GM10248 (cell line): ENCODE measurements around the gene GAL3ST1.

Source experiments
- CTCF ChIA-PET: fragments of 300-600 bp; sonication (Branson Sonifier 250); formaldehyde crosslinking; extraction: SDS; loops from one replicate; lab custom pipeline; 2021; ENCODE audit warnings: antibody characterized with exemption; lab: Yijun Ruan, JAX
- POLR2A ChIA-PET: fragments of 350-650 bp; sonication (Branson Sonifier 250); formaldehyde crosslinking; extraction: SDS; loops from one replicate; lab custom pipeline; 2020; ENCODE audit warnings: antibody characterized with exemption; lab: Yijun Ruan, JAX
- DNase-seq: peaks from one replicate; pipeline ENCODE4 v3.0.0; 2012; ENCODE audit errors: extremely low spot score
- CTCF ChIP-seq: IDR thresholded peaks from 2 replicates; pipeline ENCODE4 v1.5.1; 2012; ENCODE audit warnings: mild to moderate bottlenecking, low read depth; ENCODE audit errors: extremely low read depth, missing control alignments, control extremely low read depth

GAL3ST1 gene

GRCh38 chr22:30514252-30514651 is 60.2 kb downstream of the GAL3ST1 start:
- TF ChIP-seq CTCF, result no peak
- POLR2A ChIA-PET, result no interaction called here
- CTCF ChIA-PET, result no interaction called here
- no peak for DNase-seq

GRCh38 chr22:30513462-30513861 is 61.0 kb downstream of the GAL3ST1 start:
- ChIA-PET POLR2A (no interaction called here), CTCF (no interaction called here)
- no peak for DNase-seq
- no peak for TF ChIP-seq CTCF

DNA sequence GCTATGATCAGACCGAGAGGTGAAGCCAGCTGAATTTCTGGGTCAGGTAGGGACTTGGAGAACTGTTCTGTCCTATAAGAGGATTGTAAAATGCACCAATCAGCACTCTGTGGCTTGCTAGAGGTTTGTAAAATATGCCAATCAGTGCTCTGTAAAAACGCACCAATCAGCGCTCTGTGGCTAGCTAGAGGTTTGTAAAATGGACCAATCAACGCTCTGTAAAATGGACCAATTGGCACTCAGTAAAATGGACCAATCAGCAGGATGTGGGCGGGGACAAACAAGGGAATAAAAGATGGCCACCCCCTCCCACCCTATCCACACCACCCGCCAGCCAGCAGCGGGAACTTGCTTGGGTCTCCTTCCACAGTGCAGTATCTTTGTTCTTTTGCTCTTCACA is 62.6 kb downstream of the GAL3ST1 start:
- TF ChIP-seq CTCF, result no peak
- no peak for DNase-seq
- CTCF ChIA-PET, result interaction anchor here (1.3 kb wide), 1 partner anchor 26 kb away, joined by 3 read pairs; no protein-coding TSS in a partner anchor
- POLR2A ChIA-PET, result no interaction called here

DNA sequence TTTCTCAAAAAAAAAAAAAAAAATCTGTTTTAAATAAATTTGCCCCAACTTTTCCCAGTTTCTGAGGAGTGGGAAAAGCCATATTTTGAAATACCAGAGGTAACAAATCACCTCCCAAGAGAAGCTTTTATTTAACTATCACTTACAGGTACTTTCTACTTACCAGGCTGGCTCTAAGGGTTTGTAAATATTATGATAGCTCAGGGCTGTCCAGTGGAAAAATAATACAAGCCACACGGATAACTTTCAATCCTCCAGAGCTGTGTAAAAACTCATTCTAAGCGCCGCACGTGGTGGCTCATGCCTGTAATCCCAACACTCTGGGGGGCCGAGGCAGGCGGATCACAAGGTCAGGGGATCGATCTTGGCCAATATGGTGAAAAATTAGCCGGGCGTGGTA is 63.4 kb downstream of the GAL3ST1 start:
- TF ChIP-seq CTCF, result no peak
- ChIA-PET POLR2A (no interaction called here), CTCF (interaction anchor here (1.3 to 1.9 kb wide), 2 partner anchors 15 to 25 kb away, joined by 3 to 4 read pairs; no protein-coding TSS in a partner anchor)

DNA sequence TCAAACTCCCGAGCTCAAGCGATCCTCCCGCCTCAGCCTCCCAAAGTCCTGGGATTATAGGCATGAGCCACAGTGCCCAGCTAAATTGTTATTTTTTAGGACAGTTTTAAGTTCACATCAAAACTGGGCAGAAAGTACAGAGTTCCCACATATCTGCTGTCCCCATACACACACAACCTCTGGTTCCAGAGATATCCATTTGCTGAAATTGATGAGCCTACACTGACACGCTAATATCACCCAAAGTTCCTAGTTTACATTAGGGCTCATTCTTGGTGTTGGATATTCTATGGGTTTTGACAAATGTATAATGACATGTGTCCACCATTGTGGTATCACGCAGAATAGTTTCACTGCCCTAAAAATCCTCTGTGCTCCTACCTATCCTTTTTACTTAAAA is 66.2 kb downstream of the GAL3ST1 start:
- ChIA-PET POLR2A (no interaction called here), CTCF (no interaction called here)
- TF ChIP-seq CTCF, result no peak
- no peak for DNase-seq

More for the DNA sequence above, 63.4 kb downstream of the GAL3ST1 start:
- no peak for DNase-seq

- POLR2A ChIA-PET, result no interaction called here
- TF ChIP-seq CTCF, result no peak
- CTCF ChIA-PET, result no interaction called here
- DNase-seq, result no peak
Measured at GRCh38 chr22:30507670-30508069, 66.8 kb downstream of the GAL3ST1 start.
